Fibroblast of skin of back (primary cell): Measurements from ENCODE around the gene ARL10. TPM values are rescaled to one million over a fixed set of nuclear protein-coding genes. Genes with fewer than 3 reads are reported as not detected.

Experiments
- DNase-seq: peaks from one replicate; pipeline ENCODE4 v3.0.0-alpha.2; 2013
- polyA plus RNA-seq, 2 experiments: library from polyadenylated mRNA; unstranded; fragments of 120-200 nt; gene quantifications; one replicate each; pipeline ENCODE4 v1.2.1, GENCODE V29; 2013; ENCODE audit not compliant: insufficient read length in 2 of 2

Gene ARL10
- polyA plus RNA-seq (2013, experiment 1 of 2; ENCODE audit: insufficient read length) = 12.5 TPM
- 12.1 TPM for polyA plus RNA-seq (2013, experiment 2 of 2; ENCODE audit: insufficient read length)

GRCh38 chr5:176365351-176366231, at the start of gene ARL10:
Gene ARL10, plus strand, starts transcription at chr5:176365487. Its CDS starts 77 bp downstream, at chr5:176365564.
- peak; percentile 83 for DNase-seq

GRCh38 chr5:176317534-176318374, 47.5 kb upstream of the ARL10 start:
- no peak for DNase-seq

GRCh38 chr5:176319827-176320554, 45.3 kb upstream of the ARL10 start:
- DNase-seq = no peak

GRCh38 chr5:176320577-176320976, 44.7 kb upstream of the ARL10 start:
- no peak for DNase-seq

- DNase-seq = no peak
These were observed 31.1 kb upstream of the ARL10 start for GRCh38 chr5:176334031-176334770.

GRCh38 chr5:176337913-176338312, 27.4 kb upstream of the ARL10 start:
- no peak for DNase-seq

- no peak for DNase-seq
These were observed 26.0 kb upstream of the ARL10 start for GRCh38 chr5:176339304-176339703.

- no peak for DNase-seq
These were observed 23.7 kb upstream of the ARL10 start for GRCh38 chr5:176341325-176342157.

- no peak for DNase-seq
These were observed 23.2 kb upstream of the ARL10 start for GRCh38 chr5:176342158-176342483.

GRCh38 chr5:176342766-176343458, 22.4 kb upstream of the ARL10 start:
- no peak for DNase-seq

- no peak for DNase-seq
These were observed 14.9 kb upstream of the ARL10 start for GRCh38 chr5:176350416-176350815.

GRCh38 chr5:176352116-176352878, 13.0 kb upstream of the ARL10 start:
- DNase-seq = no peak

- no peak for DNase-seq
These were observed 11.8 kb upstream of the ARL10 start for GRCh38 chr5:176353533-176353932.

- no peak for DNase-seq
These were observed 9.7 kb upstream of the ARL10 start for GRCh38 chr5:176355400-176356178.

- DNase-seq = no peak
These were observed 9.1 kb upstream of the ARL10 start for GRCh38 chr5:176356179-176356566.

GRCh38 chr5:176359658-176360057, 5.6 kb upstream of the ARL10 start:
- DNase-seq = no peak

- peak; percentile 11 for DNase-seq
These were observed 4.3 kb upstream of the ARL10 start for GRCh38 chr5:176360894-176361436.

- peak; percentile 90 for DNase-seq
These were observed 3.7 kb upstream of the ARL10 start, which contains the start of gene KIAA1191 for GRCh38 chr5:176361437-176362232. Gene KIAA1191, minus strand, starts transcription at chr5:176361764. Its CDS starts 2,256 bp downstream, at chr5:176359508.
